K562 (cell line): ENCODE measurements around the gene ZSCAN12. TPM values are rescaled to one million over a fixed set of nuclear protein-coding genes. Genes with fewer than 3 reads are reported as not detected.

Source experiments
- CEBPB ChIP-seq: fragments of 450-650 bp; IDR thresholded peaks from 2 replicates; pipeline ENCODE4 v1.6.1; 2016; ENCODE audit warnings: missing genetic modification characterization, missing compliant biosample characterization
- DACH1 ChIP-seq: fragments of 450-650 bp; IDR thresholded peaks from 2 replicates; pipeline ENCODE4 v1.6.1; 2018; ENCODE audit not compliant: partially characterized antibody
- GMEB1 ChIP-seq: fragments of 250-450 bp; sonication (Bioruptor Pico); IDR thresholded peaks from 2 replicates; pipeline ENCODE4 v1.4.0; 2020; ENCODE audit warnings: mild to moderate bottlenecking
- HIVEP1 ChIP-seq: fragments of 250-450 bp; sonication (Bioruptor Pico); IDR thresholded peaks from 2 replicates; pipeline ENCODE4 v1.4.0; 2020; ENCODE audit warnings: mild to moderate bottlenecking
- HNRNPUL1 ChIP-seq: fragments of 200-400 bp; formaldehyde crosslinking; IDR thresholded peaks from 2 replicates; pipeline ENCODE4 v1.6.1; 2017; ENCODE audit warnings: low read length
- IFI16 ChIP-seq: fragments of 250-450 bp; sonication (Bioruptor Pico); IDR thresholded peaks from 2 replicates; pipeline ENCODE4 v2.1.2; 2022; ENCODE audit warnings: mild to moderate bottlenecking, inconsistent platforms
- SRF ChIP-seq, 2 experiments: fragments of 250-450, 450-650 bp in 1 of 2; sonication (Bioruptor Pico) in 1 of 2; sonication (generic) in 1 of 2; formaldehyde crosslinking; IDR thresholded peaks; 2 replicates each; pipeline versions ENCODE4 v1.5.0 to v1.5.1; 2020 to 2022; ENCODE audit warnings: mild to moderate bottlenecking in 1 of 2, missing genetic modification reagents in 1 of 2
- TOE1 ChIP-seq, 2 experiments: fragments of 450-650 bp in 1 of 2; sonication (generic) in 1 of 2; formaldehyde crosslinking in 1 of 2; IDR thresholded peaks; 2 replicates each; pipeline versions ENCODE4 v1.7.1 to v1.8.0; 2016 to 2022; ENCODE audit warnings: borderline replicate concordance in 2 of 2, mild to moderate bottlenecking in 2 of 2, antibody characterized with exemption in 1 of 2, inconsistent platforms in 1 of 2, low read depth in 1 of 2, missing genetic modification reagents in 1 of 2, moderate library complexity in 1 of 2
- ZBTB11 ChIP-seq, 3 experiments: fragments of 200-800 bp in 1 of 3; fragments of 250-450 bp in 1 of 3; fragments of 450-650 bp in 1 of 3; sonication (Bioruptor Pico) in 1 of 3; sonication (Bioruptor generic) in 1 of 3; formaldehyde crosslinking in 1 of 3; IDR thresholded peaks; 2 replicates each; pipeline versions ENCODE4 v1.6.1 to v1.8.0; 2016 to 2022; ENCODE audit warnings: mild to moderate bottlenecking in 2 of 3, missing genetic modification characterization in 2 of 3, missing compliant biosample characterization in 1 of 3, moderate library complexity in 1 of 3
- ZNF318 ChIP-seq, 2 experiments: fragments of 450-650 bp; IDR thresholded peaks; 2 replicates each; pipeline ENCODE4 v1.6.1; 2016; ENCODE audit warnings: mild to moderate bottlenecking in 2 of 2, borderline replicate concordance in 1 of 2, low read depth in 1 of 2, moderate library complexity in 1 of 2
- ZNF740 ChIP-seq, 3 experiments: fragments of 200-800 bp in 1 of 3; sonication (Bioruptor generic) in 1 of 3; sonication (generic) in 1 of 3; formaldehyde crosslinking in 1 of 3; IDR thresholded peaks; 2 replicates each; pipeline versions ENCODE4 v1.6.1 to v1.8.0; 2016 to 2022; ENCODE audit warnings: mild to moderate bottlenecking in 2 of 3, missing compliant biosample characterization in 2 of 3, missing genetic modification characterization in 2 of 3, missing genetic modification reagents in 1 of 3
- polyA plus RNA-seq, 8 experiments: library from polyadenylated mRNA; depleted of rRNA in 4 of 8; stranded (reverse) in 5 of 8; unstranded in 3 of 8; fragments of >200 nt; fragmentation: Nextera tagmentation in 2 of 8; fragmentation: Illumina TruSeq in 1 of 8; extraction: Ambion mirVana in 2 of 8; extraction: Trizol in 1 of 8; gene quantifications; 2 replicates each; pipeline versions ENCODE4 v1.2.1 to v1.2.3, GENCODE V29; 2011 to 2014; ENCODE audit warnings: inconsistent platforms in 1 of 8, missing spikeins in 1 of 8
- total RNA-seq, 7 experiments: library from RNA; depleted of rRNA in 6 of 7; stranded (reverse); fragments of >200 nt in 6 of 7; fragmentation: Illumina TruSeq in 2 of 7; extraction: Trizol in 2 of 7; gene quantifications; 2 replicates each; pipeline versions ENCODE4 v1.2.1 to v1.2.3, GENCODE V29; 2011 to 2021; ENCODE audit warnings: low replicate concordance in 1 of 7

The ZSCAN12 gene
- total and polyA plus RNA-seq, 9 of the 15 experiments (the other 6 are each of a cell fraction or from before 2014, with no cell fraction given) = 2.5 to 19.6 (median 12.5) TPM

- TF ChIP-seq ZBTB11 (CRISPR knock-in tag; IDR thresholded peaks at IDR 0.05) = no peak
- no peak for TF ChIP-seq ZNF740 (CRISPR knock-in tag; IDR thresholded peaks at IDR 0.05)
- TF ChIP-seq ZNF740 (tag; IDR thresholded peaks at IDR 0.05) = no peak
- peak; percentile 41; the same call in 1 of the 2 replicates for TF ChIP-seq CEBPB
- no peak for TF ChIP-seq TOE1 (IDR thresholded peaks at IDR 0.05; ENCODE audit: borderline replicate concordance)
- no peak for TF ChIP-seq TOE1 (CRISPR knock-in tag; IDR thresholded peaks at IDR 0.05; ENCODE audit: borderline replicate concordance, low read depth)
- no peak for TF ChIP-seq SRF (CRISPR knock-in tag; IDR thresholded peaks at IDR 0.05)
- TF ChIP-seq HNRNPUL1 = no peak
- TF ChIP-seq HIVEP1 (CRISPR knock-in tag) = no peak
- TF ChIP-seq ZNF318 (IDR thresholded peaks at IDR 0.05; ENCODE audit: borderline replicate concordance in 1 of 2, low read depth in 1 of 2) = no peak
- TF ChIP-seq IFI16 (CRISPR knock-in tag) = no peak
- TF ChIP-seq GMEB1 (CRISPR knock-in tag) = no peak
- TF ChIP-seq DACH1 = no peak
Measured at GRCh38 chr6:28351087-28351486, 48.5 kb downstream of the ZSCAN12 start (continued).
